ENCODE results near the gene HLA-DOA.

HLA-DOA gene

DNA sequence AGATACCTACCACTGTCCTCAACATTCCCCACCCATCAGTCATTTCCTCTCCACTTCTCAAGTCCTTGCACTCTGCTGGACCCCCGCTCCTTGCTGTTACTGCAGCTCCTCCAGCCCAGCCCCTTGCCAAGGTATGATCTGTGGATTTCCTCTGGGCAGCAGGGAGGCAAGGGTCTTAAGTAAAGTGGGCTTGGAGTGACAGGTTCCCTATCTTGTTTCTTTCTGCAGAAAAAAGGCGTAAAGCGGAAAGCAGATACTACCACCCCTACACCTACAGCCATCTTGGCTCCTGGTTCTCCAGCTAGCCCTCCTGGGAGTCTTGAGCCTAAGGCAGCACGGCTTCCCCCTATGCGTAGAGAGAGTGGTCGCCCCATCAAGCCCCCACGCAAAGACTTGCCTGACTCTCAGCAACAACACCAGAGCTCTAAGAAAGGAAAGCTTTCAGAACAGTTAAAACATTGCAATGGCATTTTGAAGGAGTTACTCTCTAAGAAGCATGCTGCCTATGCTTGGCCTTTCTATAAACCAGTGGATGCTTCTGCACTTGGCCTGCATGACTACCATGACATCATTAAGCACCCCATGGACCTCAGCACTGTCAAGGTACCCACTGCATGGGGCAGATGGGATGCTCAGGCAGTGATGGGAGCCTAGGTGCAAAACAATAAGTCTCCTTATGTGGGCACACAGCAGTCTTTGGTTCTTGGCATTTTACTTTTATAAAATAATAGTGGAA is 32.9 kb downstream of the HLA-DOA start (continued):
- no peak for TF ChIP-seq ZFP69B (tag by site-specific recombination; IDR thresholded peaks at IDR 0.05)

GRCh38 chr6:32975886-32976285 is 33.5 kb downstream of the HLA-DOA start:
- H3K4me1 ChIP-seq (ENCODE audit: control insufficient read depth, insufficient read depth, low read length): peaks cover 33% of the 10 kb centered on the region
- peaks cover 68 to 94% of the 10 kb centered on the region in 2 experiments for H3K36me3 ChIP-seq (ENCODE audit: control insufficient read depth in 2 of 2, insufficient read depth in 1 of 2, low read length in 2 of 2)
- H3K4me3 ChIP-seq (ENCODE audit: low read depth, low read length): peak overlapping the region; percentile 97
- no peak for TF ChIP-seq ZBTB8A (tag by site-specific recombination; IDR thresholded peaks at IDR 0.05)
- TF ChIP-seq ZNF341 (tag by site-specific recombination; IDR thresholded peaks at IDR 0.05; ENCODE audit: low read depth): 0 out of 2 replicates have a peak, but pooled peaks have one; percentile 31
- CTCF ChIA-PET: interaction anchor here (16.4 to 18.0 kb wide), 2 partner anchors 11 to 21 kb away, joined by 193 to 344 read pairs; partner anchors contain the start of gene HLA-DMA
- H3K9me3 ChIP-seq (ENCODE audit: control insufficient read depth, insufficient read depth, low read depth, low read length): no peaks in the 10 kb centered on the region
- peak overlapping the region; percentile 3; the same call in 1 of the 2 replicates for H3K27ac ChIP-seq (ENCODE audit: extremely low read depth, low read depth, low read length)
- POLR2A ChIA-PET: interaction anchor here (0.5 to 11.3 kb wide), 5 partner anchors 6 to 1368 kb away, joined by 4 to 405 read pairs (median 264); partner anchors contain the start of gene HLA-DMA

- H3K4me3 ChIP-seq (ENCODE audit: low read depth, low read length): peak overlapping the region; percentile 97
- CTCF ChIA-PET: interaction anchor here (0.6 to 18.0 kb wide), 9 partner anchors 12 to 725 kb away, joined by 3 to 344 read pairs (median 3); partner anchors contain the start of genes HLA-DMA and TAP2
- peaks cover 28% of the 10 kb centered on the region for H3K4me1 ChIP-seq (ENCODE audit: control insufficient read depth, insufficient read depth, low read length)
- no peaks in the 10 kb centered on the region for H3K9me3 ChIP-seq (ENCODE audit: control insufficient read depth, insufficient read depth, low read depth, low read length)
- POLR2A ChIA-PET: interaction anchor here (0.6 to 11.3 kb wide), 7 partner anchors 8 to 1142 kb away, joined by 3 to 405 read pairs (median 83); partner anchors contain the start of genes HLA-DMA, HLA-DMB, PSMB9 and TAP1
- TF ChIP-seq KLF10 (tag by site-specific recombination; IDR thresholded peaks at IDR 0.05) (0 out of 2 replicates have a peak, but pooled peaks have one; percentile 32), ZNF776 (tag by site-specific recombination; IDR thresholded peaks at IDR 0.05; ENCODE audit: borderline replicate concordance) (no peak), EGR2 (tag by site-specific recombination; IDR thresholded peaks at IDR 0.05; ENCODE audit: low read depth) (peak; percentile 82), KLF7 (tag by site-specific recombination; IDR thresholded peaks at IDR 0.05; ENCODE audit: borderline replicate concordance) (no peak), ZNF610 (tag by site-specific recombination; IDR thresholded peaks at IDR 0.05; ENCODE audit: borderline replicate concordance) (no peak), ZNF221 (tag by site-specific recombination; IDR thresholded peaks at IDR 0.05; ENCODE audit: borderline replicate concordance) (no peak), ZNF140 (tag by site-specific recombination; IDR thresholded peaks at IDR 0.05) (no peak), ZFHX2 (tag by site-specific recombination; conservative IDR thresholded peaks at IDR 0.05) (peak; percentile 90), IKZF3 (tag by site-specific recombination; IDR thresholded peaks at IDR 0.05) (0 out of 2 replicates have a peak, but pooled peaks have one; percentile 26), ZNF768 (tag by site-specific recombination; IDR thresholded peaks at IDR 0.05) (no peak), ZNF341 (tag by site-specific recombination; IDR thresholded peaks at IDR 0.05; ENCODE audit: low read depth) (peak; percentile 56)
- TF ChIP-seq, protein P1, sequence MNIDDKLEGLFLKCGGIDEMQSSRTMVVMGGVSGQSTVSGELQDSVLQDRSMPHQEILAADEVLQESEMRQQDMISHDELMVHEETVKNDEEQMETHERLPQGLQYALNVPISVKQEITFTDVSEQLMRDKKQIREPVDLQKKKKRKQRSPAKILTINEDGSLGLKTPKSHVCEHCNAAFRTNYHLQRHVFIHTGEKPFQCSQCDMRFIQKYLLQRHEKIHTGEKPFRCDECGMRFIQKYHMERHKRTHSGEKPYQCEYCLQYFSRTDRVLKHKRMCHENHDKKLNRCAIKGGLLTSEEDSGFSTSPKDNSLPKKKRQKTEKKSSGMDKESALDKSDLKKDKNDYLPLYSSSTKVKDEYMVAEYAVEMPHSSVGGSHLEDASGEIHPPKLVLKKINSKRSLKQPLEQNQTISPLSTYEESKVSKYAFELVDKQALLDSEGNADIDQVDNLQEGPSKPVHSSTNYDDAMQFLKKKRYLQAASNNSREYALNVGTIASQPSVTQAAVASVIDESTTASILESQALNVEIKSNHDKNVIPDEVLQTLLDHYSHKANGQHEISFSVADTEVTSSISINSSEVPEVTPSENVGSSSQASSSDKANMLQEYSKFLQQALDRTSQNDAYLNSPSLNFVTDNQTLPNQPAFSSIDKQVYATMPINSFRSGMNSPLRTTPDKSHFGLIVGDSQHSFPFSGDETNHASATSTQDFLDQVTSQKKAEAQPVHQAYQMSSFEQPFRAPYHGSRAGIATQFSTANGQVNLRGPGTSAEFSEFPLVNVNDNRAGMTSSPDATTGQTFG (tag by site-specific recombination; IDR thresholded peaks at IDR 0.05; ENCODE audit: borderline replicate concordance): no peak
- TF ChIP-seq, protein P2, sequence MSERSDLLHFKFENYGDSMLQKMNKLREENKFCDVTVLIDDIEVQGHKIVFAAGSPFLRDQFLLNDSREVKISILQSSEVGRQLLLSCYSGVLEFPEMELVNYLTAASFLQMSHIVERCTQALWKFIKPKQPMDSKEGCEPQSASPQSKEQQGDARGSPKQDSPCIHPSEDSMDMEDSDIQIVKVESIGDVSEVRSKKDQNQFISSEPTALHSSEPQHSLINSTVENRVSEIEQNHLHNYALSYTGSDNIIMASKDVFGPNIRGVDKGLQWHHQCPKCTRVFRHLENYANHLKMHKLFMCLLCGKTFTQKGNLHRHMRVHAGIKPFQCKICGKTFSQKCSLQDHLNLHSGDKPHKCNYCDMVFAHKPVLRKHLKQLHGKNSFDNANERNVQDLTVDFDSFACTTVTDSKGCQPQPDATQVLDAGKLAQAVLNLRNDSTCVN (tag by site-specific recombination; optimal IDR thresholded peaks at IDR 0.05): peak; percentile 12
- H3K27ac ChIP-seq (ENCODE audit: extremely low read depth, low read depth, low read length): peak overlapping the region; percentile 12; the same call in 1 of the 2 replicates
- H3K36me3 ChIP-seq (ENCODE audit: control insufficient read depth in 2 of 2, insufficient read depth in 1 of 2, low read length in 2 of 2): peaks cover 60 to 83% of the 10 kb centered on the region in 2 experiments
Observed at GRCh38 chr6:32974541-32975308, 34.7 kb downstream of the HLA-DOA start.
